Tibial nerve (tissue), 4 donors: ENCODE results near the gene FCHSD2. TPM values are rescaled to one million over a fixed set of nuclear protein-coding genes. Genes with fewer than 3 reads are reported as not detected.

ENCODE experiments used
- DNase-seq, 2 donors: peaks; one replicate each; pipeline ENCODE4 v3.0.0-alpha.2; 2019; ENCODE audit warnings: low spot score in 2 of 2
- H3K27ac ChIP-seq, 4 donors: fragments of 200-600 bp; sonication (generic) in 3 of 4; one replicate each; pipeline ENCODE4 v1.5.1; 2017 to 2019; ENCODE audit warnings: mild to moderate bottlenecking in 1 of 4
- H3K27me3 ChIP-seq, 2 donors: fragments of 200-600 bp; sonication (generic) in 1 of 2; one replicate each; pipeline versions ENCODE4 v1.5.1 to v1.6.0; 2017 to 2019
- H3K36me3 ChIP-seq, 3 donors: fragments of 200-600 bp; sonication (generic); one replicate each; pipeline ENCODE4 v1.5.1; 2018 to 2019
- H3K4me1 ChIP-seq, 4 donors: fragments of 200-600 bp; sonication (generic) in 3 of 4; one replicate each; pipeline ENCODE4 v1.5.1; 2017 to 2019
- H3K4me3 ChIP-seq, 4 donors: fragments of 200-600 bp; sonication (generic) in 3 of 4; one replicate each; pipeline ENCODE4 v1.5.1; 2017 to 2019; ENCODE audit warnings: mild to moderate bottlenecking in 1 of 4, moderate library complexity in 1 of 4
- H3K9me3 ChIP-seq, 4 donors: fragments of 200-600 bp; sonication (generic) in 3 of 4; one replicate each; pipeline ENCODE4 v1.5.1; 2017 to 2019
- EP300 ChIP-seq, 2 donors: sonication (generic); formaldehyde crosslinking; IDR thresholded peaks; one replicate each; pipeline ENCODE4 v1.6.1; 2017; ENCODE audit warnings: antibody characterized with exemption in 2 of 2, mild to moderate bottlenecking in 1 of 2
- POLR2A ChIP-seq, 2 donors: fragments of 450-650 bp; IDR thresholded peaks; one replicate each; pipeline ENCODE4 v1.6.1; 2017; ENCODE audit warnings: antibody characterized with exemption in 2 of 2, mild to moderate bottlenecking in 2 of 2, moderate library complexity in 2 of 2
- WGBS, 2 donors: methylation state at CpG; one replicate each; pipeline ENCODE4 v1.1.5; 2018; 5-methylcytosine and 5-hydroxymethylcytosine counted together
- total RNA-seq, 4 donors: library from RNA; depleted of rRNA; stranded (reverse); fragments of >200 nt; gene quantifications; one replicate each; pipeline ENCODE4 v1.1.0, GENCODE V29; 2016
- TF ChIP-seq, protein P1 (sequence below), 5 experiments: fragments of 200-600 bp in 3 of 5; fragments of 450-650 bp in 2 of 5; sonication (generic) in 3 of 5; IDR thresholded peaks; one replicate each; pipeline ENCODE4 v1.5.1; 2016 to 2019; ENCODE audit warnings: antibody characterized with exemption in 5 of 5, mild to moderate bottlenecking in 3 of 5, moderate library complexity in 2 of 5

The FCHSD2 gene
- total RNA-seq, 4 donors from 2014 or later, result 19.5 to 29.1 (median 22.8) TPM

DNA sequence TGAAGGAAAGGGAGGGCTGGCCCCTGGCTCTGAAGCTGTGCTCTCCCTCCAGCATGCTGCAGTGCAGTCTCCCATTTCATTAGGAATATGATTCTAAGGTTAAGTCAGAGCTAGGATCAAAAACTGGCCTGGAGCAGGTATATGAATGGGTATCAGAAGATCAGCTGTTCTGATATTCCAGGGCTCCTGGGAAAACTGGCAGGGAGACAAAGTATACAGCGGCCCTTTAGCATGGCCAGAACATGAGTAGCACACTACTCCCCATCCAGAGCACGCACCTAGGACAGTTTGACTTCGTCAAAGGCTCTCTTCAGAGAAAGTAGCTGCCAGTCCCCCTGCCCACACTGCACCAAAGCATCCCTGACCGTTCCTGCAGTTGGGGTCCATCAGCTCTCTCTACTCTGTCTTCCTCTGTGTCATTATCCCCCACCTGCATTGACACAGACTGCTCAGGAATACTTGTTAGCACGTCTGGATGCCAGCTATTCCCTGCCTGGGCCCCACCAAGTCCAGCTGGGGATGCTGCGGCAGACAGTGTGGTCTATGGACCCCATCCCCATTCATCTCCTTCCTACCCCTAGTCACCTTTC is 4.0 kb upstream of the FCHSD2 start:
- no peak overlapping the region for H3K27ac ChIP-seq
- no peaks in the 10 kb centered on the region for H3K36me3 ChIP-seq
- WGBS, 2 donors, result 95 to 96% methylated on average over 6 of the region's 6 CpGs
- no peak overlapping the region for H3K4me3 ChIP-seq
- peaks cover 0 to 23% (median 11%) of the 10 kb centered on the region in 4 donors for H3K4me1 ChIP-seq
- no peak for DNase-seq
- H3K9me3 ChIP-seq, result no peaks in the 10 kb centered on the region
- no peaks in the 10 kb centered on the region for H3K27me3 ChIP-seq
- TF ChIP-seq EP300 (IDR thresholded peaks at IDR 0.05) (no peak), POLR2A (IDR thresholded peaks at IDR 0.05) (no peak)
- TF ChIP-seq, protein P1, sequence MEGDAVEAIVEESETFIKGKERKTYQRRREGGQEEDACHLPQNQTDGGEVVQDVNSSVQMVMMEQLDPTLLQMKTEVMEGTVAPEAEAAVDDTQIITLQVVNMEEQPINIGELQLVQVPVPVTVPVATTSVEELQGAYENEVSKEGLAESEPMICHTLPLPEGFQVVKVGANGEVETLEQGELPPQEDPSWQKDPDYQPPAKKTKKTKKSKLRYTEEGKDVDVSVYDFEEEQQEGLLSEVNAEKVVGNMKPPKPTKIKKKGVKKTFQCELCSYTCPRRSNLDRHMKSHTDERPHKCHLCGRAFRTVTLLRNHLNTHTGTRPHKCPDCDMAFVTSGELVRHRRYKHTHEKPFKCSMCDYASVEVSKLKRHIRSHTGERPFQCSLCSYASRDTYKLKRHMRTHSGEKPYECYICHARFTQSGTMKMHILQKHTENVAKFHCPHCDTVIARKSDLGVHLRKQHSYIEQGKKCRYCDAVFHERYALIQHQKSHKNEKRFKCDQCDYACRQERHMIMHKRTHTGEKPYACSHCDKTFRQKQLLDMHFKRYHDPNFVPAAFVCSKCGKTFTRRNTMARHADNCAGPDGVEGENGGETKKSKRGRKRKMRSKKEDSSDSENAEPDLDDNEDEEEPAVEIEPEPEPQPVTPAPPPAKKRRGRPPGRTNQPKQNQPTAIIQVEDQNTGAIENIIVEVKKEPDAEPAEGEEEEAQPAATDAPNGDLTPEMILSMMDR (IDR thresholded peaks at IDR 0.05), result no peak

DNA sequence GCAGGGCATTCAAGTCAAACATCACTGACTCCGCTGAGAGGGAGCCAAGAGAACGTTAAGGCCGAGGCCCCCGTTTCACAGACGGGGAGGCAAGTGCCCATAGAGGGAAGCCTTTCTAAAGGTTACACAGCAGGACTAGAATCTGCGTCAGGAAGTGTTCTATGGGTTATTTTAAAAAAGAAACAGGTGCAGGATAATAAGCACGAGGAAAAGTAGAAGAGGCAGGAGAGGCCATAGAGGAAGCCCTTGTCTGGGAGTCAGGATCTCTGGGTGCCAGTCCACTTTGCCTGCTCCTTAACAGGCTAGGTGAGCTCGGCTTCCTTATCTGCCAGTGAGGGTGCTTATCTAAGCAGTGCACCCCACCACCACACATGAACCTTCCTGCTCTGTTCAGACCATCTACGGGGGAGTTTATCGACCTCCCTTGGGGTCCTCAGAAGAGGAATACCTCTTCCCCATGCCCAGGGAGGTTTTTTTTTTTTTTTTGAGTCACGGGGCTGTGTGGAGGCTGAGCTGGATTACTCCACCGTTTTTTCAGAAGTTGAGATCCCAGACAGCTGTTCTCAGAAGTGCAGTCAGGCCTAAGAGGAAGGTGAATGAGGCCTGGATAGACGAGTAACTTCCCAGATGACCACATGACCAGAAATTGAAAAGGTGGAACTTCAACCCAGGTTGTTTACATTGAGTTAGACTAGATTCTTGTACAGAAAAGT is 1.2 kb upstream of the FCHSD2 start:
- peaks cover 0 to 42% (median 11%) of the 10 kb centered on the region in 4 donors for H3K4me1 ChIP-seq
- no peaks in the 10 kb centered on the region for H3K36me3 ChIP-seq
- peak overlapping the region; percentile 44 to 96 (median 76) for H3K4me3 ChIP-seq
- H3K27me3 ChIP-seq, result no peaks in the 10 kb centered on the region
- peak overlapping the region; percentile 86 to 96 (median 92) for H3K27ac ChIP-seq
- no peak for DNase-seq
- WGBS, 2 donors, result 26 to 28% methylated on average over 13 of the region's 13 CpGs
- TF ChIP-seq POLR2A (IDR thresholded peaks at IDR 0.05) (no peak), EP300 (IDR thresholded peaks at IDR 0.05) (no peak)
- TF ChIP-seq, protein P1 (IDR thresholded peaks at IDR 0.05), result no peak
- no peaks in the 10 kb centered on the region for H3K9me3 ChIP-seq

DNA sequence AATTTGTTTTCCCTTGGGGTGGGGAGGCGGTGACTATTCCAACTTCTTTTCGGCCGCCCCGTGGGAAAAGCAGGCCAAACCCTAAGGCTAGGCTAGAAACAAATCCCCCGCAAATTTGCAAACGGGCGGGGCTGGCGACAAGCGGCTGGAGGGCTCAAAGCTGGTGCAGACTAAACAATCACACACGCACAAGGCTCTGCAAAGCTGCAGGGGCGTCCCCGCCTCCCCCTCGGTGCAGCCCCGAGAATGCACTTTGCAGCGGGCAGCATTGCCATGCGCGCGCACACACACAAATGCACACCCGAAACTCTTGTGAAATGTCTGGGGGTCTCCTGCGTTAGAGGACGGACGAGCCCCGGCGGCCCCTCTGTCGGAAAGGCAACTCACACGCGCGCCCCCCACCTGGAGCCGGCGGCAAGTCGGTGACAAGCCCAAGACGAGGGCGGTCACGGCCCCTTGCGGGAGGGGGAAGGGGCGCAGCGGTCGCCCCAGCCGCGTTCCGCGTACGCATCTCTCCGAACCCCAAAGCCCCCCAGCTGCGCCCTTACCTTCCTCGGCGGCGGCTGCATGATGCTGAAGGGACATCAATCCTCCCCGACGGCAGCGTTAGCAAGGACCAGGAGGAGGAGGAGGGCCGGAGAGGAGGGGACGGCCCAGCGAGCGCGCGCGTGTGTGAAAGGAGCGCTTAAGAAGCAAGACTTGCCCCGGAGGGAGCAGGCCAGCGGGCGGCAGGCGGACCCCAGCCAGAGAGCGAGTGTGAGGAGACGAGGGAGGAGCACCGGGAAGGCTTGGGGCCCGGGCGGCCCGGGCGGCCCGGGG is 600 bp downstream of the FCHSD2 start:
- 0 to 1% methylated on average over 27 to 59 of the region's 71 CpGs for WGBS, 2 donors
- H3K27me3 ChIP-seq, result no peaks in the 10 kb centered on the region
- no peaks in the 10 kb centered on the region for H3K36me3 ChIP-seq
- no peaks in the 10 kb centered on the region for H3K9me3 ChIP-seq
- H3K4me1 ChIP-seq, result peaks cover 0 to 47% (median 10%) of the 10 kb centered on the region in 4 donors
- DNase-seq, result peak; percentile 34 to 36
- peak overlapping the region; percentile 86 to 96 (median 92) for H3K27ac ChIP-seq
- TF ChIP-seq EP300 (IDR thresholded peaks at IDR 0.05) (peak in 1 of 2 donors; percentile 5), POLR2A (IDR thresholded peaks at IDR 0.05) (no peak)
- TF ChIP-seq, protein P1 (IDR thresholded peaks at IDR 0.05), result no peak
- peak overlapping the region; percentile 73 to 96 (median 87) for H3K4me3 ChIP-seq

DNA sequence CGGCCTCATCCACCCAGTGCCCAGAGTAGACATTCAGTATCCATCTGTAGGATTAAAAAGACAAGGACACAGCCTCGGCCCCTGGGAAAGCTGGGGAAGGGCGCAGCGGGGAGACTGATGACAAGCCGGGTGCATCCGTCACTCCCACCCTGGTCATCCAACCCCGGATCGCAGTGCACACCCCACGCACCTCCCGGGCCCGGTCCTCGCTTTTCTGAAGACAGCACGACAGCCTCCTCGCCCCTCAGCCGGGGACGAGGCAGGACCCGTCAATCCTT is 1.1 kb downstream of the FCHSD2 start:
- H3K27me3 ChIP-seq, result no peaks in the 10 kb centered on the region
- peak overlapping the region; percentile 73 to 96 (median 87) for H3K4me3 ChIP-seq
- peak overlapping the region in 3 of 4 donors; percentile 90 to 96 (median 93) for H3K27ac ChIP-seq
- no peak for DNase-seq
- 0 to 1% methylated on average over 4 to 17 of the region's 17 CpGs for WGBS, 2 donors
- peaks cover 0 to 47% (median 11%) of the 10 kb centered on the region in 4 donors for H3K4me1 ChIP-seq
- TF ChIP-seq, protein P1 (IDR thresholded peaks at IDR 0.05), result no peak
- TF ChIP-seq POLR2A (IDR thresholded peaks at IDR 0.05), result no peak
- no peaks in the 10 kb centered on the region for H3K9me3 ChIP-seq
- H3K36me3 ChIP-seq, result no peaks in the 10 kb centered on the region
